ENCODE data around the gene CPZ.

- TF ChIP-seq CTCF (IDR thresholded peaks at IDR 0.05 in 2 of 3, conservative IDR thresholded peaks at IDR 0.05 in 1 of 3; ENCODE audit: control insufficient read depth in 2 of 3, extremely low read depth in 1 of 3, insufficient read depth in 1 of 3, low read depth in 3 of 3, low read length in 3 of 3) (no peak), RBBP5 (conservative IDR thresholded peaks at IDR 0.05) (no peak), SIN3A (IDR thresholded peaks at IDR 0.05; ENCODE audit: low read depth, low read length) (no peak), CBX3 (IDR thresholded peaks at IDR 0.05; ENCODE audit: borderline replicate concordance, low read depth) (no peak), TCF12 (IDR thresholded peaks at IDR 0.05; ENCODE audit: low read depth, low read length) (no peak), EZH2 (IDR thresholded peaks at IDR 0.05; ENCODE audit: borderline replicate concordance, control insufficient read depth, low read depth, low read length) (no peak), E4F1 (IDR thresholded peaks at IDR 0.05; ENCODE audit: borderline replicate concordance, partially characterized antibody) (no peak), SREBF2 (IDR thresholded peaks at IDR 0.05; ENCODE audit: low read length) (no peak), PML (IDR thresholded peaks at IDR 0.05; ENCODE audit: low read length) (no peak), PKNOX1 (IDR thresholded peaks at IDR 0.05) (no peak), JUND (IDR thresholded peaks at IDR 0.05; ENCODE audit: low read depth, low read length) (no peak), POLR2AphosphoS5 (IDR thresholded peaks at IDR 0.05; ENCODE audit: low read length) (no peak), EP300 (IDR thresholded peaks at IDR 0.05; ENCODE audit: borderline replicate concordance in 1 of 2, control insufficient read depth in 1 of 2, low read depth in 2 of 2, low read length in 2 of 2) (no peak), CHD1 (IDR thresholded peaks at IDR 0.05; ENCODE audit: low read depth, low read length) (no peak)
Observed at GRCh38 chr4:8666581-8666980, 74.0 kb downstream of the CPZ start.

All from GM12878 (cell line).